HepG2 (cell line): ENCODE results near the gene MED15. TPM values are rescaled to one million over a fixed set of nuclear protein-coding genes. Genes with fewer than 3 reads are reported as not detected.
A peak's percentile ranks its signal among the peaks of the same experiment; 100 is the strongest.

Experiments
- BORCS8-MEF2B ChIP-seq: sonication (generic); formaldehyde crosslinking; IDR thresholded peaks from 2 replicates; pipeline ENCODE4 v1.8.0; 2022; ENCODE audit warnings: mild to moderate bottlenecking, missing genetic modification reagents
- BRF2 ChIP-seq: sonication (generic); formaldehyde crosslinking; IDR thresholded peaks from 2 replicates; pipeline ENCODE4 v1.8.1; 2022; ENCODE audit warnings: mild to moderate bottlenecking, missing genetic modification reagents
- ESRRA ChIP-seq: sonication (generic); formaldehyde crosslinking; IDR thresholded peaks from 2 replicates; pipeline ENCODE4 v1.5.1; 2020; ENCODE audit warnings: mild to moderate bottlenecking, low read depth, missing genetic modification reagents
- FOXA1 ChIP-seq, 2 experiments: fragments of 450-650 bp in 1 of 2; sonication (generic) in 1 of 2; formaldehyde crosslinking in 1 of 2; IDR thresholded peaks; 2 replicates each; pipeline versions ENCODE4 v1.4.0 to v1.6.1; 2016 to 2020; ENCODE audit warnings: missing genetic modification reagents in 1 of 2
- FOXO1 ChIP-seq: sonication (generic); formaldehyde crosslinking; IDR thresholded peaks from 2 replicates; pipeline ENCODE4 v1.4.0; 2020; ENCODE audit warnings: missing genetic modification reagents
- GMEB2 ChIP-seq: IDR thresholded peaks from 2 replicates; pipeline ENCODE4 v1.6.1; 2016; ENCODE audit warnings: missing biosample characterization, missing genetic modification reagents, low read depth
- HCFC1 ChIP-seq: fragments of 150-350 bp; IDR thresholded peaks from 2 replicates; pipeline ENCODE4 v1.6.1; 2014; ENCODE audit warnings: low read depth, low read length
- MXI1 ChIP-seq: IDR thresholded peaks from 3 replicates; pipeline ENCODE4 v1.6.1; 2012; ENCODE audit warnings: low read depth, low read length, inconsistent platforms, borderline replicate concordance
- POLR2AphosphoS5 ChIP-seq: IDR thresholded peaks from 2 replicates; pipeline ENCODE4 v1.6.1; 2012; ENCODE audit warnings: low read depth, low read length
- PPARG ChIP-seq: conservative IDR thresholded peaks from 2 replicates; pipeline ENCODE4 v1.6.1; 2016; ENCODE audit warnings: missing biosample characterization, missing genetic modification reagents
- PRPF4 ChIP-seq: fragments of 200-400 bp; formaldehyde crosslinking; IDR thresholded peaks from 2 replicates; pipeline ENCODE4 v1.6.1; 2016; ENCODE audit warnings: low read length, low read depth; ENCODE audit not compliant: poor library complexity, severe bottlenecking
- SALL1 ChIP-seq: sonication (generic); formaldehyde crosslinking; IDR thresholded peaks from 2 replicates; pipeline ENCODE4 v1.8.0; 2022; ENCODE audit warnings: mild to moderate bottlenecking, missing genetic modification reagents
- SAP130 ChIP-seq: IDR thresholded peaks from 2 replicates; pipeline ENCODE4 v1.6.1; 2016; ENCODE audit warnings: low read depth
- ZFP62 ChIP-seq: sonication (generic); formaldehyde crosslinking; IDR thresholded peaks from 2 replicates; pipeline ENCODE4 v1.4.0; 2020; ENCODE audit warnings: missing genetic modification reagents
- ZNF484 ChIP-seq: sonication (generic); formaldehyde crosslinking; IDR thresholded peaks from 2 replicates; pipeline ENCODE4 v1.5.1; 2020; ENCODE audit warnings: mild to moderate bottlenecking, low read depth, missing genetic modification reagents, borderline replicate concordance
- ZNF576 ChIP-seq: sonication (generic); formaldehyde crosslinking; IDR thresholded peaks from 2 replicates; pipeline ENCODE4 v1.4.0; 2020; ENCODE audit warnings: mild to moderate bottlenecking, missing genetic modification reagents
- polyA plus RNA-seq, 8 experiments: library from polyadenylated mRNA; depleted of rRNA in 3 of 8; stranded (reverse) in 7 of 8; unstranded in 1 of 8; fragments of >200 nt; fragmentation: Illumina TruSeq in 4 of 8; extraction: Trizol in 4 of 8; gene quantifications; 2 replicates each; pipeline versions ENCODE4 v1.2.1 to v1.2.3, GENCODE V29; 2011 to 2016; ENCODE audit warnings: low read depth in 4 of 8, missing spikeins in 1 of 8, mixed read lengths in 1 of 8; ENCODE audit not compliant: insufficient read depth in 1 of 8
- total RNA-seq, 5 experiments: library from RNA; depleted of rRNA; stranded (reverse); fragments of >200 nt; fragmentation: Illumina TruSeq; extraction: Trizol; gene quantifications; 2 replicates each; pipeline ENCODE4 v1.2.3, GENCODE V29; 2016; ENCODE audit warnings: low read depth in 1 of 5
- TF ChIP-seq, protein P1 (sequence below): sonication (generic); formaldehyde crosslinking; IDR thresholded peaks from 2 replicates; pipeline ENCODE4 v1.5.1; 2020; ENCODE audit warnings: missing genetic modification reagents, mild to moderate bottlenecking, borderline replicate concordance
- TF ChIP-seq, protein P2 (sequence below): sonication (generic); formaldehyde crosslinking; IDR thresholded peaks from 2 replicates; pipeline ENCODE4 v1.4.0; 2020; ENCODE audit warnings: missing genetic modification reagents, mild to moderate bottlenecking, borderline replicate concordance
- TF ChIP-seq, protein P3 (sequence below): sonication (generic); formaldehyde crosslinking; IDR thresholded peaks from 2 replicates; pipeline ENCODE4 v1.5.0; 2020; ENCODE audit warnings: mild to moderate bottlenecking, missing genetic modification reagents

The MED15 gene
- total and polyA plus RNA-seq, 2 of the 13 experiments (the other 11 are each of a cell fraction or from before 2014, with no cell fraction given) = 14.3 to 27.0 TPM

DNA sequence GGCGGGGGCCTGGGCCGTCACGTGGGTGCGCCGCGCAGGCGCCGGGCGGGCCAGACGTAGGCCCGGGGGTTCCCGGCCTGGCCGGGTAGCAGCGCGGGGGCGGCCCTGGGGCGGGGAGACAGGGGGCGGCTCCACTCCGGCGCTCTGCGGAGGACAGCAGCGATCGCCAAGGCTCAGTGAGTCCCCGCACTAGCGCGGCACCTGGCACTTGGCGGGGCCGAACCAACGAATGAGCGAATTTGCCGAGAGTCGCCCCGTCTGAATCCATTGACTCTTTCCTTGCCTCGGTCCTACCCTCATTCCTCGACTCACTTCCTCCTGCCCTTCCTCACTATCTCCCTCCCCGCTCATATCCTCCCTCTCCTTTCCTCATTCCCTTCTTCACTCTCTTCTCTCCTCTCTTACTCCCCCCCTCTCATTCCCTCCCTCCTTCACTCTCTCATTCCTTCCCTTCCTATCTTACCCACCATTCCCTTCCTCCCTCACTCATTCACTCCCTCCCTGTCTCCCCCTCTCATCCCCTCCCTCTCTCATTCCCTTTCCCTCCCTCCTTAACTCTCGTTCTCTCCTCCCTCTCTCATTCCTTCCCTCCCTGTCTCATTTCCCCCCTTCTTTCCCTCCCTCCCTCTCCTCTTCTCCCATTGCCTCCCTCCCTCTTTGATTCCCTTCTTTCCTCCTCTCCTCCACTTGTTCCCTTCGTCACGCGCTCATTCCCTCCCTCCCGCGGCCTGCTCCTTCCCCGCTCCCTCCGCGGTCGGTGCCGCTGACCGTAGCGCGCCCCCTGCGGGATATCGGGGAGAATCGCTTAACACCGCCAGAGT lies 11.3 kb upstream of the MED15 start (continued):
- TF ChIP-seq FOXA1 (IDR thresholded peaks at IDR 0.05) (peak; percentile 41; the same call in 1 of the 2 replicates), FOXA1 (CRISPR knock-in tag; IDR thresholded peaks at IDR 0.05) (no peak), ZFP62 (no peak), SALL1 (CRISPR knock-in tag) (peak; percentile 53), BORCS8-MEF2B (CRISPR knock-in tag) (no peak), PPARG (CRISPR knock-in tag) (no peak), ZNF484 (CRISPR knock-in tag) (no peak), PRPF4 (no peak), MXI1 (peak; percentile 38; the same call in 1 of the 3 replicates), ZNF576 (CRISPR knock-in tag) (no peak), SAP130 (CRISPR knock-in tag) (peak; percentile 77), HCFC1 (no peak), BRF2 (CRISPR knock-in tag) (no peak), POLR2AphosphoS5 (peak; percentile 62), ESRRA (CRISPR knock-in tag) (peak; percentile 52; the same call in 1 of the 2 replicates), GMEB2 (CRISPR knock-in tag) (no peak), FOXO1 (CRISPR knock-in tag) (0 out of 2 replicates have a peak, but pooled peaks have one; percentile 22)
- TF ChIP-seq, protein P1, sequence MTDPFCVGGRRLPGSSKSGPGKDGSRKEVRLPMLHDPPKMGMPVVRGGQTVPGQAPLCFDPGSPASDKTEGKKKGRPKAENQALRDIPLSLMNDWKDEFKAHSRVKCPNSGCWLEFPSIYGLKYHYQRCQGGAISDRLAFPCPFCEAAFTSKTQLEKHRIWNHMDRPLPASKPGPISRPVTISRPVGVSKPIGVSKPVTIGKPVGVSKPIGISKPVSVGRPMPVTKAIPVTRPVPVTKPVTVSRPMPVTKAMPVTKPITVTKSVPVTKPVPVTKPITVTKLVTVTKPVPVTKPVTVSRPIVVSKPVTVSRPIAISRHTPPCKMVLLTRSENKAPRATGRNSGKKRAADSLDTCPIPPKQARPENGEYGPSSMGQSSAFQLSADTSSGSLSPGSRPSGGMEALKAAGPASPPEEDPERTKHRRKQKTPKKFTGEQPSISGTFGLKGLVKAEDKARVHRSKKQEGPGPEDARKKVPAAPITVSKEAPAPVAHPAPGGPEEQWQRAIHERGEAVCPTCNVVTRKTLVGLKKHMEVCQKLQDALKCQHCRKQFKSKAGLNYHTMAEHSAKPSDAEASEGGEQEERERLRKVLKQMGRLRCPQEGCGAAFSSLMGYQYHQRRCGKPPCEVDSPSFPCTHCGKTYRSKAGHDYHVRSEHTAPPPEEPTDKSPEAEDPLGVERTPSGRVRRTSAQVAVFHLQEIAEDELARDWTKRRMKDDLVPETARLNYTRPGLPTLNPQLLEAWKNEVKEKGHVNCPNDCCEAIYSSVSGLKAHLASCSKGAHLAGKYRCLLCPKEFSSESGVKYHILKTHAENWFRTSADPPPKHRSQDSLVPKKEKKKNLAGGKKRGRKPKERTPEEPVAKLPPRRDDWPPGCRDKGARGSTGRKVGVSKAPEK (CRISPR knock-in tag) = peak; percentile 84
- TF ChIP-seq, protein P2, sequence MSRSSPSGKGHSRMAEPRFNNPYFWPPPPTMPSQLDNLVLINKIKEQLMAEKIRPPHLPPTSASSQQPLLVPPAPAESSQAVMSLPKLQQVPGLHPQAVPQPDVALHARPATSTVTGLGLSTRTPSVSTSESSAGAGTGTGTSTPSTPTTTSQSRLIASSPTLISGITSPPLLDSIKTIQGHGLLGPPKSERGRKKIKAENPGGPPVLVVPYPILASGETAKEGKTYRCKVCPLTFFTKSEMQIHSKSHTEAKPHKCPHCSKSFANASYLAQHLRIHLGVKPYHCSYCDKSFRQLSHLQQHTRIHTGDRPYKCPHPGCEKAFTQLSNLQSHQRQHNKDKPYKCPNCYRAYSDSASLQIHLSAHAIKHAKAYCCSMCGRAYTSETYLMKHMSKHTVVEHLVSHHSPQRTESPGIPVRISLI = 0 out of 2 replicates have a peak, but pooled peaks have one; percentile 21
- TF ChIP-seq, protein P3, sequence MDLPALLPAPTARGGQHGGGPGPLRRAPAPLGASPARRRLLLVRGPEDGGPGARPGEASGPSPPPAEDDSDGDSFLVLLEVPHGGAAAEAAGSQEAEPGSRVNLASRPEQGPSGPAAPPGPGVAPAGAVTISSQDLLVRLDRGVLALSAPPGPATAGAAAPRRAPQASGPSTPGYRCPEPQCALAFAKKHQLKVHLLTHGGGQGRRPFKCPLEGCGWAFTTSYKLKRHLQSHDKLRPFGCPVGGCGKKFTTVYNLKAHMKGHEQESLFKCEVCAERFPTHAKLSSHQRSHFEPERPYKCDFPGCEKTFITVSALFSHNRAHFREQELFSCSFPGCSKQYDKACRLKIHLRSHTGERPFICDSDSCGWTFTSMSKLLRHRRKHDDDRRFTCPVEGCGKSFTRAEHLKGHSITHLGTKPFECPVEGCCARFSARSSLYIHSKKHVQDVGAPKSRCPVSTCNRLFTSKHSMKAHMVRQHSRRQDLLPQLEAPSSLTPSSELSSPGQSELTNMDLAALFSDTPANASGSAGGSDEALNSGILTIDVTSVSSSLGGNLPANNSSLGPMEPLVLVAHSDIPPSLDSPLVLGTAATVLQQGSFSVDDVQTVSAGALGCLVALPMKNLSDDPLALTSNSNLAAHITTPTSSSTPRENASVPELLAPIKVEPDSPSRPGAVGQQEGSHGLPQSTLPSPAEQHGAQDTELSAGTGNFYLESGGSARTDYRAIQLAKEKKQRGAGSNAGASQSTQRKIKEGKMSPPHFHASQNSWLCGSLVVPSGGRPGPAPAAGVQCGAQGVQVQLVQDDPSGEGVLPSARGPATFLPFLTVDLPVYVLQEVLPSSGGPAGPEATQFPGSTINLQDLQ (CRISPR knock-in tag) = peak; percentile 61; the same call in 1 of the 2 replicates
